ENCODE results near the gene IP6K3.
A peak's percentile ranks its signal among the peaks of the same experiment; 100 is the strongest.

The IP6K3 gene

DNA sequence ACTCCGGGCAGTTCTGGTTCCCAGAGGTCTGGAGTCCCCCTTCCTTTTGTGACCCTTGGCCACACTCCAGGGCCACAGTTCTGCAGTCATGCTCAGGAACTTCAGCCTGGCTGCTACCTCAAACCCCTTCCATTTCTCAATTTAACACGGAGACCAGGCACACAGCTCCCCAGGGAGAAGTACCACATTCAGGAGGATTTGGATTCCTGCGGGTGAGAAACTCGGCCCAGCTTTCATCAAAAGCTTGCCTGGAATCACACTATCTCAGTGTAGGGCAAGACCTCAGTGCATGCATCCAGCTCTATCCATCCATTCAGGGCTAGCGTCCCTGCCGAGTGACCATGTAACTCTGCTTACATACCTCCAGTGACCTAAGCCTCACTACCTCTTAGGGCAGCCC lies 16.8 kb upstream of the IP6K3 start:
- Histone ChIP-seq H3K79me2 (no peaks in the 10 kb centered on the region), H3K27ac (no peak overlapping the region), H3K4me1 (peaks cover 4% of the 10 kb centered on the region), H3K36me3 (ENCODE audit: control insufficient read depth, insufficient read depth, low read length) (no peaks in the 10 kb centered on the region), H2AFZ (no peak overlapping the region), H3K4me2 (ENCODE audit: low read length) (no peak overlapping the region), H3K9me3 (ENCODE audit: control insufficient read depth, low read length) (no peaks in the 10 kb centered on the region), H3K27me3 (ENCODE audit: control insufficient read depth, insufficient read depth, low read length) (no peaks in the 10 kb centered on the region), H3K4me3 (ENCODE audit: low read depth, low read length) (no peak overlapping the region), H3K9ac (no peak overlapping the region)
- TF ChIP-seq, protein P1, sequence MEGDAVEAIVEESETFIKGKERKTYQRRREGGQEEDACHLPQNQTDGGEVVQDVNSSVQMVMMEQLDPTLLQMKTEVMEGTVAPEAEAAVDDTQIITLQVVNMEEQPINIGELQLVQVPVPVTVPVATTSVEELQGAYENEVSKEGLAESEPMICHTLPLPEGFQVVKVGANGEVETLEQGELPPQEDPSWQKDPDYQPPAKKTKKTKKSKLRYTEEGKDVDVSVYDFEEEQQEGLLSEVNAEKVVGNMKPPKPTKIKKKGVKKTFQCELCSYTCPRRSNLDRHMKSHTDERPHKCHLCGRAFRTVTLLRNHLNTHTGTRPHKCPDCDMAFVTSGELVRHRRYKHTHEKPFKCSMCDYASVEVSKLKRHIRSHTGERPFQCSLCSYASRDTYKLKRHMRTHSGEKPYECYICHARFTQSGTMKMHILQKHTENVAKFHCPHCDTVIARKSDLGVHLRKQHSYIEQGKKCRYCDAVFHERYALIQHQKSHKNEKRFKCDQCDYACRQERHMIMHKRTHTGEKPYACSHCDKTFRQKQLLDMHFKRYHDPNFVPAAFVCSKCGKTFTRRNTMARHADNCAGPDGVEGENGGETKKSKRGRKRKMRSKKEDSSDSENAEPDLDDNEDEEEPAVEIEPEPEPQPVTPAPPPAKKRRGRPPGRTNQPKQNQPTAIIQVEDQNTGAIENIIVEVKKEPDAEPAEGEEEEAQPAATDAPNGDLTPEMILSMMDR (IDR thresholded peaks at IDR 0.05): no peak

DNA sequence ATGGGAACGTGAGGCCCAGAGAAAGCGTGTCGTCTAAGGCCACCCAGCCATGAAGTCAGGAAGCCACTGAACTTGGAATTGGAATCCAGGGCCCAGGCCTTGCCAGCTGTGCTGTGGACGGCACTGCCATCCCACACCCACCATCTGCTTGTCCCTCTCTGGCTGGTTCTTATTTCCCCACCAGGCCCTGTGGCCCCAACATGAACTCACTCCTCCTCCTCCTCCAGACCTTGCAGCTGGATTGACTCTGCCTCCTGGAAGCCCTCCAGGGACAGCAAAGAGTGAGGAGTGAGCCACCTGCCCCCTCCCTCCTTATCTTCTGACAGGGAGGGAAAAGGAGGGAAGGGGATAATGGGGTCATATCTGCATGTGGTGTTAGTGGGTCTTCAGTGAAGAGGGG lies 16.0 kb upstream of the IP6K3 start:
- H3K9ac ChIP-seq: no peak overlapping the region
- no peak overlapping the region for H2AFZ ChIP-seq
- TF ChIP-seq, protein P1 (IDR thresholded peaks at IDR 0.05): no peak
- no peak overlapping the region for H3K4me2 ChIP-seq (ENCODE audit: low read length)
- H3K4me3 ChIP-seq (ENCODE audit: low read depth, low read length): no peak overlapping the region
- no peaks in the 10 kb centered on the region for H3K79me2 ChIP-seq
- no peaks in the 10 kb centered on the region for H3K9me3 ChIP-seq (ENCODE audit: control insufficient read depth, low read length)
- no peaks in the 10 kb centered on the region for H3K36me3 ChIP-seq (ENCODE audit: control insufficient read depth, insufficient read depth, low read length)
- H3K4me1 ChIP-seq: peaks cover 4% of the 10 kb centered on the region
- no peak overlapping the region for H3K27ac ChIP-seq
- no peaks in the 10 kb centered on the region for H3K27me3 ChIP-seq (ENCODE audit: control insufficient read depth, insufficient read depth, low read length)

DNA sequence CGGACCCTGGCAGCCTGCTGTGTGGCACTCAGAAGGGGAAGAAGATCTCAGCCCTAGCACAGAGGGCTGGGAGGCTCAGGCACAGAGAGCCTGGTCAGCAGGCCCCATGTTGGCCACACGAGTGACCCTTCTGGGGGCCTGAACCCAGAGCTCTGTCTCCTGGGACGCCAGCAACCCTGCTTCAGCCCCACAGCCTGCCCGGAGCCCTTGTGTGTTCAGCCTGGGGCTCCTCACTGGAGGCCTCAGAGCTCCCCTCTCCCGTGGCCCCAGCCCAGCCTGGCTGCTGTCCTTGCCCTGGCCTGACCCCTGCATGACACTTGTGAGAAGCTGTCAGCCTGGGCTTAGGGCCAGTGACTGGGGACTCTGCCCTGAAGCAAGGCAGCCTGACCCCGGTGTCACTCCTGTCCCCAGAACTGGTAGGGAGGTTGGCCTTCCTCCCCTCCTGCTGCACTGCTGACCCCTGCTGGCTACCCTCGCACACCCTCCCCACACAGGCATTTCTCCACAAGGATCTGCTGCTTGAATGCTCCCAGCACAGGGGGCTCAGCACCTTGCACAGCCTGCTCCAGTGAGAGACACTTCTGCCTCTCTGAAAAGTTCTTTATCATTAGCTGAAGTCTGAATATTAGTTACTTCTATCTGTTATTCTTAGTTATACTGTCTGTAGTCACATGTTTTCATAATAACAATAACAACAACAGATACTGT lies 15.4 kb upstream of the IP6K3 start:
- Histone ChIP-seq H3K36me3 (ENCODE audit: control insufficient read depth, insufficient read depth, low read length) (no peaks in the 10 kb centered on the region), H3K4me3 (ENCODE audit: low read depth, low read length) (no peak overlapping the region), H3K4me2 (ENCODE audit: low read length) (no peak overlapping the region), H3K27me3 (ENCODE audit: control insufficient read depth, insufficient read depth, low read length) (no peaks in the 10 kb centered on the region), H2AFZ (peak overlapping the region; percentile 55), H3K27ac (no peak overlapping the region), H3K9ac (no peak overlapping the region), H3K79me2 (no peaks in the 10 kb centered on the region), H3K9me3 (ENCODE audit: control insufficient read depth, low read length) (no peaks in the 10 kb centered on the region), H3K4me1 (peaks cover 4% of the 10 kb centered on the region)
- TF ChIP-seq, protein P1 (IDR thresholded peaks at IDR 0.05): peak; percentile 73

DNA sequence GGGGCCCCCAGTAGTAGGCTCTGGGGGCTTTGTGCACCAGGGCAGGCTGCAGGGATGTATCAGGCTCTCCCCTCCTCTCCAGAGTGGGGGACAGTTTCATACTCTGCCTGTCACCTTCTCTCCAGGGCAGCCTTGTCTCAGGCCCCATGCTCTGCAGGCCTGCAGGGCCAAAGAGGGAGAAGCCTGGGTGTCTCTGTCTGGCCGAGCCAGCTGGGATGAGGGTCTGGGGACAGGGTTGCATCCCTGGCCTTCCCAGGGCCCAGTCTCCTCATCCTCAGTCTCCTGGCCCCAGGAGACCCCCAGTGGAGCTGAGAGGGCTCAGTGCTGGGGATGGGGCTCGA lies 14.8 kb upstream of the IP6K3 start:
- no peaks in the 10 kb centered on the region for H3K79me2 ChIP-seq
- peak overlapping the region; percentile 55 for H2AFZ ChIP-seq
- H3K4me3 ChIP-seq (ENCODE audit: low read depth, low read length): no peak overlapping the region
- no peaks in the 10 kb centered on the region for H3K27me3 ChIP-seq (ENCODE audit: control insufficient read depth, insufficient read depth, low read length)
- no peak overlapping the region for H3K9ac ChIP-seq
- TF ChIP-seq, protein P1 (IDR thresholded peaks at IDR 0.05): no peak
- H3K27ac ChIP-seq: no peak overlapping the region
- no peaks in the 10 kb centered on the region for H3K36me3 ChIP-seq (ENCODE audit: control insufficient read depth, insufficient read depth, low read length)
- H3K9me3 ChIP-seq (ENCODE audit: control insufficient read depth, low read length): no peaks in the 10 kb centered on the region
- H3K4me1 ChIP-seq: peaks cover 4% of the 10 kb centered on the region
- H3K4me2 ChIP-seq (ENCODE audit: low read length): no peak overlapping the region

All from parathyroid adenoma (tissue), 2 donors.